NCI-H2227 (cell line): Measurements from ENCODE around the gene PRX.
"Not testable (repeated sequence)": the region's sequence is repeated elsewhere in the genome, so short reads cannot be mapped to it uniquely, and the experiment has no call there.

Source experiments
- DNase-seq: peaks from one replicate; lab custom pipeline; 2025; ENCODE audit not compliant: unreplicated experiment; lab: John Stamatoyannopoulos, UW

The PRX gene

GRCh38 chr19:40414542-40415535 lies 1.7 kb upstream of the PRX start:
- no peak for DNase-seq

DNA sequence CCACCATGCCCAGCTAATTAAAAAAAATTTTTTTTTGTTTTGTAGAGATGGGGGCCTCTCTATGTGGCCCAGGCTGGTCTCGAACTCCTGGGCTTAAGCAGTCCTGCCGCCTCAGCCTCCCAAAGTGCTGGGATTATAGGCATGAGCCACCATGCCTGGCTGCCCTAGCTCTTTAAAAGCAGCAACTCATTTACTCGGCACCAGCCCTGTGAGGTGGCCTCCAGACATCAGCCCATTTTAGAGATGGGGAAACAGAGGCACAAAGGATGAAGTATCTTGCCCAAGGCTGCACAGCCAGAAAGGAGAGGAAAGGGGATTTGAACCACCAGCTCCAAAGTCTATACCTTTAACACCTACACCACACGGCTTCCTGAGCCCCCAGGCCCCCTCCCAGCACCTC lies 312 bp downstream of the PRX start:
- DNase-seq, result no peak

DNA sequence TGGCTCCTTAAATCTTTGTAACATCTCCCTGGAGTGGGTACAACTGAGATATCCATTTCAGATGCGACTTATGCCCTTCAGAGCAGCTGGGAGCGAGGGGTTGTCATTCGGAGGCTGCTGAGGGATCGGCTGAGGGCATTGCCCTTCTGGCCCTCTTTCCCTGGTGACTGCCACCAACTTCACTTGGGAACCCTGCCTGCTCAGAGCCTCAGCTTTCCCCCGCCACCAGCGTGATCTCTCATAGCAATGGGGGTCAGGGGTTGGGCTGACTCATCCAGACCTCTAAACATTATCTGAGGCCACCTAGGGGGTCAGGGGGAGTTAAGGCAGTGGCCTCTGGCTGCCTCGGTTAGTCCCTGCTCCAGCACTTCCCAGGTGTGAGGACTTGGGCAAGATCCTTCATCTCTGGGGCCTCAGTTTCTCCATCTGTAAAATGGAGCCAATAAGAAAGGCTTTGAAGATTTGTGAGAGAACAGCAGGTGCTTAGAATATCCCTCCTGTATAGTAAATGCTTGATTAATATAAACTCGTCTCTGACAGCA lies 1.1 kb downstream of the PRX start:
- DNase-seq, result no peak

GRCh38 chr19:40411125-40411842 lies 1.9 kb downstream of the PRX start:
- no peak for DNase-seq

DNA sequence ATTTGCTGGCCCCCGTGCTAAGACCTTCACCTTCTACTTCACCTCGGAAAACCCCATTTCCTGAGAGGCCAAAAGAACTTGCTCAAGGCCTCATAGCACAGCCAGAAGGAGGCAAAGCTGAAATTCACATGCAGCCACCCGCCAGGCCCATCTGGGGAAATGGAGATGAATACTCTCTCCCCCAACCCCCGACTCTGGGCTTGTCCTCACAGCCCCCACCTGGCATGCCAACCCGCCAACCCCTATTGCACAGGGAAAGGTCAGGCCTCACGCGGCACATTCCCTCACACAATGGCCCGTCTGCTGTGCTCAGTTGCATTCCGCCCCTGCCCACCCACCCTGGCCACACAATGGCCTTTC lies 3.2 kb downstream of the PRX start:
- no peak for DNase-seq

- DNase-seq, result not testable (repeated sequence)
Measured at GRCh38 chr19:40408598-40408925, 4.6 kb downstream of the PRX start.

- DNase-seq, result no peak
Measured at GRCh38 chr19:40407714-40408597, 5.2 kb downstream of the PRX start.

DNA sequence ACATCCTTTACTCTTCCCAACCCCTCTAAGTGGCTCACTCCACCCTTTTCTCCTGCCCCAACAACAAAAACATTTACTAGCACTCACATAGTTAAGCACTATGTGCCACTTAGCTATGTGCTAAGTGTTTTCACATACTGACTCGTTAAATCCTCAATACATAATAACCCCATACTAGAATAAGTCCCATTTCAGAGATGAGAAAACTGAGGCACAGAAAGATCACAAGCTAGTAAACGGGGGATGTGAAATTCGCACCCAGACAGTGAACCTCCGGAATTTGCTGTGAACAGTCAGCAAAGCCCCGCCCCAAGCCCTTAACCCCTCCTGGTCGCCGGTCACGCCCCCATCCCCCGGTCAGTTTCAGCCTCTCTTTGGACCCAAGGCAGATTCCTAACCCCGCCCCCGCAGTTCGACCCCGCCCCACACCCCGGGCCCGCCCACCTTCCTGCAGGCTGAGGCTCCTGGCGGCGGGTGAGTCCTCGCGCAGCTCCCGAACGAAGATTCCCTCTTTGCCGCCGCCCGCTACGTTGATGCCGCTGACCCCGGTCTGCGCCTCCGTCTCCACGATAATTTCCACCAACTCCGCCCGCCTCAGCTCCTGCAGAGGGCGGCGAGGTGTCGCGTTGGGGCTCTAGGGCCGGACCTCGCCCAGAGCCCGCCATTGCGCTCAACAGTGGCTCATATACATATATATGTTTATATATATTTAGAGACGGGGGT lies 9.8 kb downstream of the PRX start:
- peak; percentile 93 for DNase-seq

GRCh38 chr19:40400559-40400958 lies 12.6 kb downstream of the PRX start:
- DNase-seq, result no peak

- DNase-seq, result peak; percentile 98
Measured at GRCh38 chr19:40398417-40399131, 14.6 kb downstream of the PRX start.

DNA sequence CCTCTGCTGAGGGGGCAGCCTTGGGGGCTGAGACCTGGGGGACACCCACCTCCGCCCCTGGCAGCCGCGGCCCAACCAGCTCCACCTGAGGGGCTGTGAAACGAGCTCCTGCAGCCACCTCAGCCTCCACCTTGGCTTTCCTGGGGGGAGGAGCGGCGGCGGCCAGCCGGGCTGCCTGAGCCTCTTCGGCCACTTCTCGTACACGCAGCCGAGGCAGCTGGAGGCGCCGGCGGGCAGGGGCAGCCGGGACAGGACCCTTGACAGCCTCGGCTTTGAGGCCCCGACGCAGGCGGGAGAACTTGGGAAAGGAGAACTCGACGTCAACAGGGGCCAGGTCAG lies 15.6 kb downstream of the PRX start:
- DNase-seq, result no peak

DNA sequence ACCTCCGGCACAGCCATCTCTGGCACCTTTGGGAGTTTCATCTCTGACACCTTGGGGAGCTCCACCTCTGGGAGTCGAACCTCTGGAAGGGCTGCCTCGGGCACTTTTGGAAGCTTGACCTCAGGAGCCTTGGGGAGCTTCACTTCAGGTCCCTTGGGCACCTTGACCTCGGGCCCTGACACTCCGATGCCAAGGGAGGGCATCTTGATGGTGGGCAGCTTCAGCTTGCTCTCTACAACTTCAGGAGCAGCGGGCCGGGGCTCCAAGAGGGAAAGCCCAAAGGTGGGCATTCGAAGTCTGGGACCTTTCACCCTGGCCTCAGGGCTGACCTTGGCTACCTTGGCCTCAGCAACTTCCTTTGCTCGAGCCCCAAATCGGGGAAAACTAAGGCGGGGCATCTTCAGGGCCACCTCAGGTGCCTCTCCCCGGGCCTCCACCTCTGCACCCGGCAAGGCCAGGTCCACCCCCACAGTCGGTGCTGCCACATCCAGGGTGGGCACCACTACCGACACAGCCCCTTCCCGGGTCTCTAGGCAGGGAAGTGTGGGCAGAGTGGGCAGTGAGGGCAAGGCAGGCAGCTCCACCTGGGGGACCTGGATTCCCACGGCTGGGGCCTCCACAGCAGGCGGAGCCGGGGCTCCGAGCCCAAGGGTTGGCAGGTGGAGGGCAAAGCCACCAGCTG lies 16.2 kb downstream of the PRX start:
- DNase-seq, result no peak

DNA sequence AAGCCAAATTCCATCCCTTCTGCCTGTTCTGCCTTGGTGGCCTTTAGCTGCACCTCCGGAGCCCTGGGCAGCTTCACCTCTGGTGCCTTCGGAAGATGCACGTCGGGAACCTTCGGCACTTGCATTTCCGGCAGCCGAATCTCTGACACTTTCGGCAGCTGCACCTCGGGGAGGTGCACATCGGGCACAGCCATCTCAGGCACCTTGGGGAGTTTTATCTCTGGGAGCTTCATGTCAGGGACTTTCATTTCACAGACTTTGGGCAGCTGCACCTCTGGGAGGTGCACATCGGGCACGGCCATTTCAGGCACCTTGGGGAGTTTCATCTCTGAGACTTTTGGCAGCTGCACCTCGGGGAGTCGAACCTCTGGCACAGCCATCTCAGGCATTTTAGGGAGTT lies 17.2 kb downstream of the PRX start:
- DNase-seq, result no peak

DNA sequence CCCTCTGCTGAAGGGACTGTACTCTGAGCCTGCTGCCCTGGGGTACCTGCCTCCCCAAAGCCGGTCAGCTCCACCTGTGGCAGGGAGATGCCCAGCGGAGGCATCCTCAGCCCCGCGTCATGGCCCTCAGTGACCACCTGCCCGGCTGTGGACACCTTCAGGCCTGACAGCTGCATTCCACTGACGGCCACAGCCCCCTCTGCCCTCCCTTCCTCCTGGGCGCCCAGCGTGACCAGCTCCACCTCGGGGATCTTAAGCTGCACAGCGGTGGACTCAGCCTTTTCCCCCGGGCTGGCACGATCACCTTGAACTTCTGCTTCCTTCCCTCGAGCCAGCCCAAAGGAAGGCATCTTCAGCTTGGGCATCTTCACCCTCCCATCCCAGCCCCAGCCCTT lies 18.4 kb downstream of the PRX start:
- DNase-seq, result no peak

DNA sequence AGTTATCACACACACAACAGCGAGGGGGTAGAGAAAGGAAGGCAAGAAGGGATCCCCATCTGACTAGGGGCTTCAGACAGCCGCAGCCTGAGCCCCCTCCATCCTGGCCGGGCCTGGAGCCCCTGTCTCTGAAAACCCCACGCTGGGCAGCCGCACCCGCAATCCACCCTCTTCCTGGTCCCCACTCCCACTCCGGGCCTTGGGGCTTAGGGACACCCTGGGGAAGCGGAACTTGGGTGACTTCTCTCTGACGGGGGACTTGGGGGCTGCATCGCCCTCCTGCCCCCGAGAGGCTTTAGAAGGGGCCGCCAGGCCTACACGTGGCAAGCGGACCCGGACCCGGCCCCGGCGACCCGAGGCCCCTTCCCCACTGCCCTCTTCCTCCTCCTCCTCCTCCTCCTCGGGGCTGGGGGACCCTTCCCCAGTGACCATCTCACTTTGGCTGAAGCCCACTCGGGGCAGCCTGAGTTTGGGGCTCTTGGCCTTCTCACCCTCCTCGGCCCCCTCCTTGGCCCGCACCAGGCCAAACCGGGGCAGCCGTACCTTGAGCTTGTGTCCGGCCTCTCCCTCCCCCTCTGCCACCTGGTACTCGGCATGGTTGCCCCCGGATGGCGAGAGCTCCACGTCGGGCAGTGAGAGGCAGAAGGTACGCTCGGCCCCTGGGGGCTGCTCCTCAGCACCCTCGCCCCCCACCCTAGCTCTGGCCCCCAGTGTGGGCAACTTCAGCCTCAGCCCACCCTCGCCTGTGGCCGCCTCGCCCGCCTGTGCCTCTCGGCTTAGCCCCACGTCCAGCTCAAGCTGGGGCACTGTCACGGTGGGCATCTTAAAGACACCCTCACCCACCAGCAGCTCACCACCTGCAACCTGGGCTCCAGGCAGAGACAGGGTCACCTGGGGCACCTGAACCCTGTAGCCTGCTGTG lies 19.0 kb downstream of the PRX start:
- no peak for DNase-seq

DNA sequence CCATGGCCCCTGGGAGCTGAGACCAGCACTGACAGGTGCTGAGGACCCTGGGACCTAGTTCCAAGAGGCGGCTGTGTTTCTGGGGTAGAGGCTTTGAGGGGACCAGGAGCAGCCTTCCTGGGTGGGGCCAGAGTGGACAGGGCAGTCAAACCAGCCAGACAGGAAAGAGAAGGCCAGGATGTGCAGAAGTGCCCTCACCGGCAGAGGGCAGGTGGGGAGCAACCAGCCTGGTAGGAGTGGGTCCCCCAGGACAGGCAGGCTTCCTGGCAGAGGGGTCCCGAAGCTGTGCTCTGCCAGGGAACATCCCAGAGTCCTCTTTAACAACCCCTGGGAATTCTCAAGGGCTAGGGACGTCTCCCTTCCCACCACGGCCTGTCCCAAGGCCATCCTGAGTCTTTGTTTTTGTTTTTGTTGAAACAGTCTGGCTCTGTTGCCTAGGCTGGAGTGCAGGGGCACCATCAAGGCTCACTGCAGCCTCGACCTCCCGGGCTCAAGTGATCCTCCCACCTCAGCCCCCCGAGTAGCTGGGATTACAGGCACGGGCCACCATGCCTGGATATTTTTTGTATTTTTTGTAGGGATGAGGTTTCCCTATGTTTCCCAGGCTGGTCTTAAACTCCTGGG lies 20.2 kb downstream of the PRX start:
- no peak for DNase-seq

DNA sequence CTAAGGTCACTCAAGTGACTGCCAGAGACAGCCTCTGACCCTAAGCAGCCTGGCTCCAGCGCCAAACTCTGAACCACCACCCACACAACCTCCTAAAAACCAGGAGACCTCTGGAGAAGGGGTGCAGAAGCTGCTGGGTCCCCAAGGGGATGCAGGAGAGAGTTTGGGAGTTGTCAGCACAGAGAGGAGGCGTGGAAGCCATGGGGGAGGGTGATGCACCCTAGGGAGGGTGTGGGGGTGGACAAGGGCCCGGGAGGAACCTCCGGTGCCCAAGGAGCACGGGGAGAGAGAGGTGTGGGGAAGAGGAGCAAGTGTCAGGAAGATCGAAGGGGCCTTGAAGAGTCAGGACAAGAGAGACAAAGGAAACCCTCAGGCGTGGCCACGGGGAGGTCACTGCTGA lies 21.1 kb downstream of the PRX start:
- DNase-seq, result no peak
